GM13976 (cell line): ENCODE data around the gene MTA2.

Experiments used
- DNase-seq: peaks from one replicate; pipeline ENCODE4 v3.0.0; 2012; ENCODE audit warnings: low spot score
- in situ Hi-C: fragments of 300-500 bp; cut with MboI; formaldehyde crosslinking; loops from one replicate; pipeline ENCODE4 v1.12.0; 2022; ENCODE audit warnings: low sequenced_read_pairs, mixed read lengths, inconsistent platforms; ENCODE audit not compliant: unreplicated experiment
- TF ChIP-seq, protein P1 (sequence below): IDR thresholded peaks from 2 replicates; pipeline ENCODE4 v1.5.1; 2012; ENCODE audit warnings: borderline replicate concordance, mild to moderate bottlenecking; ENCODE audit not compliant: insufficient read depth; ENCODE audit errors: extremely low read depth, missing control alignments, control extremely low read depth

MTA2 gene

DNA sequence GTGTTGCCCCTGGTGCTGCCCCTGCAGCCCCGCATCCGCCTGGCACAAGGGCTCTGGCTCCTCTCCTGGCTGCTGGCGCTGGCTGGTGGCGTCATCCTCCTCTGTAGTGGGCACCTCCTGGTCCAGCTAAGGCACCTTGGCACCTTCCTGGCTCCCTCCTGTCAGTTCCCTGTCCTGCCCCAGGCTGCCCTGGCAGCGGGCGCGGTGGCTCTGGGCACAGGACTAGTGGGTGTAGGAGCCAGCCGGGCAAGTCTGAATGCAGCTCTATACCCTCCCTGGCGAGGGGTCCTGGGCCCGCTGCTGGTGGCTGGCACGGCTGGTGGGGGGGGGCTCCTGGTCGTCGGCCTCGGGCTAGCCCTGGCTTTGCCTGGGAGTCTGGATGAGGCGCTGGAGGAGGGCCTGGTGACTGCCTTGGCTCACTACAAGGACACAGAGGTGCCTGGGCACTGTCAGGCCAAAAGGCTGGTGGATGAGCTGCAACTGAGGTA lies 11.7 kb upstream of the MTA2 start:
- in situ Hi-C loops: no loop called here
- DNase-seq: no peak
- TF ChIP-seq, protein P1, sequence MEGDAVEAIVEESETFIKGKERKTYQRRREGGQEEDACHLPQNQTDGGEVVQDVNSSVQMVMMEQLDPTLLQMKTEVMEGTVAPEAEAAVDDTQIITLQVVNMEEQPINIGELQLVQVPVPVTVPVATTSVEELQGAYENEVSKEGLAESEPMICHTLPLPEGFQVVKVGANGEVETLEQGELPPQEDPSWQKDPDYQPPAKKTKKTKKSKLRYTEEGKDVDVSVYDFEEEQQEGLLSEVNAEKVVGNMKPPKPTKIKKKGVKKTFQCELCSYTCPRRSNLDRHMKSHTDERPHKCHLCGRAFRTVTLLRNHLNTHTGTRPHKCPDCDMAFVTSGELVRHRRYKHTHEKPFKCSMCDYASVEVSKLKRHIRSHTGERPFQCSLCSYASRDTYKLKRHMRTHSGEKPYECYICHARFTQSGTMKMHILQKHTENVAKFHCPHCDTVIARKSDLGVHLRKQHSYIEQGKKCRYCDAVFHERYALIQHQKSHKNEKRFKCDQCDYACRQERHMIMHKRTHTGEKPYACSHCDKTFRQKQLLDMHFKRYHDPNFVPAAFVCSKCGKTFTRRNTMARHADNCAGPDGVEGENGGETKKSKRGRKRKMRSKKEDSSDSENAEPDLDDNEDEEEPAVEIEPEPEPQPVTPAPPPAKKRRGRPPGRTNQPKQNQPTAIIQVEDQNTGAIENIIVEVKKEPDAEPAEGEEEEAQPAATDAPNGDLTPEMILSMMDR: no peak

DNA sequence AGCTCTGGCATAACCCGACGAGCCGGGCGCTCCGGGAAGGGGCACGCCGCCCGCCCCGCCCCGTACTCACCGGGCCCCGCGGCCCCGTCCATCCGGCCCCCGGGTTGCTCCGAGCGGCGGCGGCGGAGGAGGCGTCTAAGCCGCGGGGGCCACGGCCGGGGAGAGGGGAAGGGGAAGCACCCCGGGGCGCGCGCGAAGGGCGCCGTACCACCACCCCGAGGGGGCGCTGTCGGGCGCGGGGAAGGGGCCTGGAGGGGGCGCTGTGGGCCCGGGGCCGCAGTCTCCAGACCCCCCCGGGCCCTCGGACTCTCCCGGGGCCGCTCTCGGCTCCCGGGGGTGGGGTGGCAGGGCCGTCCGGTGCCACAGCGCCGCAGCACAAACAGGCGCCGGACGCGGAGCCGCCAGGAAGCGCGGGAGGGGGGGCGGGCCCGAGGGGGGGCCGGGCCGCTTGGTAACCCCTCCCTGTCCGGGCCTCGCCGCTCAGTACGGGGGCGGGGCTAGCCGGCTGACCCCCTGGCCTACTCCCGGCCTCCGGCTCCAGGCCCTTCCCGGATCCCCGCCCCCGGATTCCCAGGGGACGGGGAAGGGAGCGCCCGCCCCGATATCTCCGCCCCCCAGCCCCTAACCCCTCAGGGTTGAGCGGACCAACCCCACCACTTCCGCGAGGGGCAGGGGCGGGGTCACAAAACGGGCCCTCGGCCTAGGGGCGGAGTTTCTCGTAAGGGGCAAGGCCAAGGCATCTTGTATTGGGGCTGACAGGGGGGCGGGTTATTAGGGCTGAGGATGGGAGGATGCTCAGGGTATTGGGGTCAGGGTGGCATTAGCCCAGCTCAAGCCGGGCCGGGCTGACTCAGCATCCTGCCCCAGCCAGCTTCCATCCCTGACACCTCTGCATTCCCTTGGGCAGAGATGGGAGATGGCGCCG lies 11.0 kb upstream of the MTA2 start, which contains the start of the genes EML3 and ROM1:
EML3 (minus strand) TSS at position 410 of the 925 bp plus-strand sequence; CDS start at position 92, 318 bp downstream.
ROM1 (plus strand) TSS at position 892 of the 925 bp plus-strand sequence; CDS start at position 917, 25 bp downstream.
- TF ChIP-seq, protein P1: peak; percentile 97
- in situ Hi-C loops: no loop called here
- DNase-seq: peak; percentile 94

DNA sequence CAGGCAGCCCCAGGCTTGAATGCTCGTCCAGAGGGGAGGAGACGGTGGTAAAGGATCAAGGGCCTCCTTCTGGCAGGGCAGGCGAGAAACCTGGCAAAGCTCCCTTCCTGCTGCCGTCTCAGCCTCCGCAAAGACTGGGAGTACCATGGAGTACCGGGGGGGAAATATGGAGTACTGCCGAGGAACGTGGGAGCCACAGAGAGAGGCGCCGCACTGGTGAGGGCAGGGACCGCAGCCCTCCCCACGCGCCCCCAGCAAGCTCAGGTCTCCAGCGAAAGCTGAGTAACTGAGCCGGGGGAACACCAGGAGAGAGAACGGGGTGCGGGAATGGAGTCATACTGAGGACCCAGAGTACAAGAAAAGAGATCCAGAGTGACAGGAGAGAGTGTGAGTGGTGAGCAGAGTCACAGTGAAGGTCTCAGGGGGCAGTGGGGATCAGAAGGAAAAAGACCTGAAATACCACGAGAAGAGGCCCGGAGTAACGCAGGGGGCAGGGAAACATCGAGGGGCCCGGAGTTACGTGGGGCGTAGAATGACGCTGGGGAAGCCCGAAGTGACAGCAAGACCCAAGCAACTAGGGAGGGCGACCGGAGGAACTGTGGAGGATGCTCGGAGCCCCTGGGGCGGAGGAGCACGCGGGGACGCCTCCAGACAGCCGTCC lies 10.2 kb upstream of the MTA2 start:
- DNase-seq: peak; percentile 77
- TF ChIP-seq, protein P1: no peak
- in situ Hi-C loops: no loop called here

DNA sequence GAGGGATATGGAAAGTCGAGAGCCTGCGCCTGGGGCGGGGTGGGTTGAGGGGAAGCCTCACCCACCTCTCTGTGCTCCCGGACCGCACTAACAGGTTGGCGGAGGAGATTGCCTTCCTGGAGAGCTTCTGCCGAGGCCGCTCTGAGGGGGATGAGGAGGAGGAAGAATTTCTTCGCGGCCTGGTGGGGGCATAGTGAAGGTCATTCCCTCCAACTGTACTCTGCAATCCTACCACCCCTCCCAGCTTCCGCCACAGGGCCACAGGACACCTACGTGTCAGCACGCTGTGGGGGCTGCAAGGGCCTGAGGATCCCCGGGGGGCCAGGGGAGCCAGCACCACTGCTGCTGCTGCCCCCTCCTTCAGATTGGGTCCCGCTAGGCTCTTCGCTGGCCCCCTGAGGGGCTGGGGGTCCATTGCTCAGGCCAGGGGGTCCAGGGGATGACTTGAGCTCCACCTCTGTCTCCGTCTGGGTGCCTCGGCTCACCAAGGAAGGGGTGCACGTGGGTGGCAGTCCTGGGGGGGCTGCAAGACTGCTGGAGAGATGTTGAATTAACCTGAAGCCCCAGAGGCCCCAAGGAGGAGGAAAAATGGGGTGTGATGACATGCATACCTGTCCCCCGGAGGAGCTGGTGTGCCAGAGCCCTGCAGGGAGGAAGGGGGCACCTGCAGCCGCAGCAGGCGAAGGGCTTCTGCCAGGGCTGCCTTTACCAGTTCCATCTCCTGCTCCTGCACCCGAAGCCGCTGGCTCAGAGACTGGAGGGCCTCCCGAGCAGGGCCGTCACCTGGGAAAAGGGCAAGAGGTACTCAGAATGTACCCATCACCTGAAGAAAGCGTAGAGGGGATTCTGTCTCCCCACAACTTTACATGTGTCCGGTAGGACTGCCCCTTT lies 9.4 kb upstream of the MTA2 start:
- TF ChIP-seq, protein P1: no peak
- DNase-seq: no peak
- in situ Hi-C loops: no loop called here

DNA sequence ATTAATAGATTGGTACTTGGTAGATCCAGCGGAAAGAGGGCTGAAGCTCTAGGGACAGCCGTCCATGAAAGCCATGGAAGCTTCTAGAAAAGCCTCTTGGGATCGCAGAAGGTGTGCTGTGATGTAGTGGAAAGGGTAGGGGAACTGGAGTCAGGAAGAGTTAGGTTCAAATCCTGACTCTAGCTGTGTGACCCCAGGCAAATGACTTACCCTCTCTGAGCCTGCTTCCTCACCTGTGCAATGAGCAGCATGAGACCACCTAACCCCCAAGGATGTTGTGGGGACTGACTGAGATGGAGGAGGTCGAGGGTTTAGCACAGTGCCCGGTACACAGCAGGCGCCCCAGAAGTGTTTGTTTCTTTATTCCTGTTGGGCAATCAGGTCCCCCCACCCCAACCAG lies 8.7 kb upstream of the MTA2 start:
- no peak for DNase-seq
- TF ChIP-seq, protein P1: no peak
- in situ Hi-C loops: no loop called here

DNA sequence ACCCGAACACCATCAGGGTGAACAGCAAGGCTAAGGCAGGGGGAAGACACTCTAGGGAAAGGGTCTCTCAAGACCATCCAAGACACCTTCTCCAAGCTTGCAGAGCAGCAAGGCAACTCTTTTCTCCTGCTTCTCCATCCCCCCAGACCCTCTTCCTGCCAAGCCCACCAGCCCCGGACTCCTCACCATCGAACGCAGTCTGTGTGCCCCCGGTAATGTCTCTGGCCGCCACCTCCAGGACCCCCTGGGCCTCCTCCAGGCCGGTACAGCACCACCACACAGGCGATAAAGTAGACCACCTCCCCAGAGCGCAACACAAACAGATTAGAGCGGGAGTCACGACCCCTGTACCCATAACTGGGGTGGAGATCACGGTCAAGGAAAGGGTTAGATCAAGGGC lies 7.1 kb upstream of the MTA2 start:
- no peak for DNase-seq
- in situ Hi-C loops: no loop called here
- TF ChIP-seq, protein P1: no peak
